Measurements from ENCODE around the gene TMSB4X.

DNA sequence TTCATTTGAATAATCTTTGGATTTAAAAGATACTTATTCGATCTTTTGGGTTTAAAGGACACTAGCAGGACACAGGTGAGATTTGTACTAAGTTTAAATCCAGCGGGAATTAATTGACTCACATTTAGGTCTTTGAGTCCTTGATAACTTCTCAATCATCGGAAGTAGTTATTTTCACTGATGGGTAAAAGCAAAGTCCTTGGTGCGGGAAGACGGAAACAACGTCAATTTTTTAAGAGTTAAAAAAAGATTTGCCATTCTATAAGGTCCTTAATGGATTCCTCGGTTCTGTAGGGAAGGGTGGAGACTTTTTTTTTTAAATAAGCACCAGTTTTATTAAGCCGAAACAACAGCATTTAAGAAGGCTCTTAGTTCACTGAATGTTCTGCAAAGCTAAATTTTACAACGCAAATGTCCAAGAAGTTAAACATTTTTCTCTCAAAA, 2.9 kb downstream of the TMSB4X start:
- TF ChIP-seq, protein P1, sequence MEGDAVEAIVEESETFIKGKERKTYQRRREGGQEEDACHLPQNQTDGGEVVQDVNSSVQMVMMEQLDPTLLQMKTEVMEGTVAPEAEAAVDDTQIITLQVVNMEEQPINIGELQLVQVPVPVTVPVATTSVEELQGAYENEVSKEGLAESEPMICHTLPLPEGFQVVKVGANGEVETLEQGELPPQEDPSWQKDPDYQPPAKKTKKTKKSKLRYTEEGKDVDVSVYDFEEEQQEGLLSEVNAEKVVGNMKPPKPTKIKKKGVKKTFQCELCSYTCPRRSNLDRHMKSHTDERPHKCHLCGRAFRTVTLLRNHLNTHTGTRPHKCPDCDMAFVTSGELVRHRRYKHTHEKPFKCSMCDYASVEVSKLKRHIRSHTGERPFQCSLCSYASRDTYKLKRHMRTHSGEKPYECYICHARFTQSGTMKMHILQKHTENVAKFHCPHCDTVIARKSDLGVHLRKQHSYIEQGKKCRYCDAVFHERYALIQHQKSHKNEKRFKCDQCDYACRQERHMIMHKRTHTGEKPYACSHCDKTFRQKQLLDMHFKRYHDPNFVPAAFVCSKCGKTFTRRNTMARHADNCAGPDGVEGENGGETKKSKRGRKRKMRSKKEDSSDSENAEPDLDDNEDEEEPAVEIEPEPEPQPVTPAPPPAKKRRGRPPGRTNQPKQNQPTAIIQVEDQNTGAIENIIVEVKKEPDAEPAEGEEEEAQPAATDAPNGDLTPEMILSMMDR (IDR thresholded peaks at IDR 0.05), result no peak
- TF ChIP-seq POLR2A (IDR thresholded peaks at IDR 0.05) (no peak), POLR2AphosphoS5 (IDR thresholded peaks at IDR 0.05) (no peak), EP300 (IDR thresholded peaks at IDR 0.05) (no peak)

Data from stomach (tissue), 4 donors.